AG09309 (cell line): Measurements from ENCODE around the gene POLR3G.

Experiments used
- DNase-seq: peaks from one replicate; pipeline ENCODE4 v3.0.0-alpha.2; 2010; ENCODE audit warnings: low read depth
- H3K4me3 ChIP-seq: 2 replicates; pipeline ENCODE4 v1.5.1; 2011; ENCODE audit warnings: mild to moderate bottlenecking, low read depth, low read length, moderate library complexity; ENCODE audit not compliant: control insufficient read depth
- CTCF ChIP-seq: IDR thresholded peaks from 2 replicates; pipeline ENCODE4 v1.5.1; 2011; ENCODE audit warnings: mild to moderate bottlenecking, low read depth, low read length, inconsistent platforms; ENCODE audit not compliant: insufficient read depth, control insufficient read depth; ENCODE audit errors: missing control alignments

POLR3G gene

GRCh38 chr5:90474235-90475107 lies at the start of gene POLR3G, which contains the start of gene MBLAC2:
POLR3G (plus strand) TSS chr5:90474864; CDS start chr5:90485568, 10,704 bp downstream.
MBLAC2 (minus strand) TSS chr5:90474771; CDS start chr5:90474292, 479 bp downstream.
- peak; percentile 55 for TF ChIP-seq CTCF

GRCh38 chr5:90434116-90434714 lies 40.4 kb upstream of the POLR3G start:
- no peak overlapping the region for H3K4me3 ChIP-seq
- no peak for DNase-seq
- TF ChIP-seq CTCF, result peak; percentile 80

More at GRCh38 chr5:90474235-90475107, at the start of gene POLR3G, which contains the start of gene MBLAC2:
- peak; percentile 49 for DNase-seq
- H3K4me3 ChIP-seq, result peak within 1 kb of the TSS; percentile 87

GRCh38 chr5:90437663-90438062 lies 37.0 kb upstream of the POLR3G start:
- no peak for TF ChIP-seq CTCF
- H3K4me3 ChIP-seq, result no peak overlapping the region
- no peak for DNase-seq

GRCh38 chr5:90438100-90438499 lies 36.6 kb upstream of the POLR3G start:
- no peak for DNase-seq
- no peak overlapping the region for H3K4me3 ChIP-seq
- TF ChIP-seq CTCF, result no peak

- H3K4me3 ChIP-seq, result no peak overlapping the region
- DNase-seq, result no peak
- TF ChIP-seq CTCF, result no peak
These were observed 34.0 kb upstream of the POLR3G start for GRCh38 chr5:90440644-90441043.

- peak; percentile 61 for DNase-seq
- no peak overlapping the region for H3K4me3 ChIP-seq
These were observed 27.7 kb upstream of the POLR3G start for GRCh38 chr5:90446961-90447360.

More at GRCh38 chr5:90446961-90447360, 27.7 kb upstream of the POLR3G start:
- no peak for TF ChIP-seq CTCF
